Measurements from ENCODE around the gene PRTG. TPM values are rescaled to one million over a fixed set of nuclear protein-coding genes. Genes with fewer than 3 reads are reported as not detected.

PRTG gene
- total and polyA plus RNA-seq, 9 of the 15 experiments (the other 6 are each of a cell fraction or from before 2014, with no cell fraction given): under 0.01 to 0.14 (median 0.06) TPM; not detected in 1

DNA sequence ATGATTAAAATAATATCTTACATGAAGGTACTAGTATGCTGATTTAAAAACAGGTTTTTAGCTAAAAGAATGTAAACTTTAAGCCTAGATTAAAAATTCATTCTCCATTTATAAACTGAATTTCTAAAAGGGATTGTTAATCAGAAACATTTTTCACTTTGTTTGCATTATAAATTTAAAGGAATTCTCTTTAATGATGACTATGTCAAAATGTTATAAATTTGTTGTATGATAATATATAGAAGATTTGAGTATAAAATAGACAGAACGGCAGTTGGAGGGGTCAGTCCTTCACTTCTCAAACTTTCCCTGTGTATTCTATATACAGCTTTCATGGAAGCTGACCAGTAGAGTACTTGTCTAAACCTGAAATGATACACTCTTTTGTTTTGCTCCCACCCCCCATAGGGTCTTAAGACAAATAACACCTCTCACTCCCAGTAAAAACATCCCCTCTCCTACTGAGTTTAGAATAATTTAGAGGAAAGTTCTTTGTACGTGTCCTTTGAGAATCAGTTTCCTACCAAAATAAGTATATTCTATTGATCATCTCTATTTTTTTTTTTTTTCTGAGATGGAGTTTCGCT is 90.0 kb downstream of the PRTG start:
- peak; percentile 57 for TF ChIP-seq ZNF316 (IDR thresholded peaks at IDR 0.05)
- TF ChIP-seq THRAP3 (IDR thresholded peaks at IDR 0.05; ENCODE audit: borderline replicate concordance): no peak
- Histone ChIP-seq H3K9me1 (ENCODE audit: control insufficient read depth, insufficient read depth, low read length) (no peaks in the 10 kb centered on the region), H2AFZ (ENCODE audit: low read depth, low read length) (no peak overlapping the region), H4K20me1 (replicated peaks; ENCODE audit: control insufficient read depth, insufficient read depth, low read length) (no peaks in the 10 kb centered on the region), H3K4me3 (no peak overlapping the region), H3K9ac (ENCODE audit: insufficient read depth in 1 of 2, low read depth in 2 of 2, low read length in 2 of 2) (no peak overlapping the region), H3K79me2 (ENCODE audit: control insufficient read depth, insufficient read depth, low read length) (no peaks in the 10 kb centered on the region), H3K4me1 (replicated peaks in 1 of 2; ENCODE audit: control insufficient read depth in 2 of 2, insufficient read depth in 2 of 2, low read length in 2 of 2) (no peaks in the 10 kb centered on the region), H3K4me2 (ENCODE audit: insufficient read depth, low read length) (no peak overlapping the region), H3K9me3 (replicated peaks; ENCODE audit: control insufficient read depth, insufficient read depth, low read depth, low read length) (no peaks in the 10 kb centered on the region), H3K27ac (ENCODE audit: extremely low read depth, low read depth, low read length) (no peak overlapping the region), H3K27me3 (ENCODE audit: control insufficient read depth in 2 of 2, insufficient read depth in 2 of 2, low read length in 2 of 2) (peaks cover 0 to 6% of the 10 kb centered on the region in 2 experiments; a peak in 2 of 5 replicates), H3K36me3 (ENCODE audit: control insufficient read depth, insufficient read depth, low read length) (no peaks in the 10 kb centered on the region)
- DNase-seq (ENCODE audit: extremely low read depth in 1 of 4, low spot score in 3 of 4): no peak
- WGBS (ENCODE audit: insufficient coverage, low coverage, missing lambda C conversion rate): 2% methylated on average over 3 of the region's 3 CpGs
- ATAC-seq: no peak
- FAIRE-seq: no peak
- intact Hi-C loops (cut with micrococcal nuclease) (loop anchor here (10.0 kb wide), 2 partner anchors 262 to 402 kb away; no protein-coding TSS in a partner anchor), in situ Hi-C loops (cut with MboI) (no loop called here)
- ChIA-PET POLR2A (no interaction called here), CTCF (ENCODE audit: low intra/inter-chr PET ratio) (no interaction called here)
- BruUV-seq (replicated peaks): no TSS peak

DNA sequence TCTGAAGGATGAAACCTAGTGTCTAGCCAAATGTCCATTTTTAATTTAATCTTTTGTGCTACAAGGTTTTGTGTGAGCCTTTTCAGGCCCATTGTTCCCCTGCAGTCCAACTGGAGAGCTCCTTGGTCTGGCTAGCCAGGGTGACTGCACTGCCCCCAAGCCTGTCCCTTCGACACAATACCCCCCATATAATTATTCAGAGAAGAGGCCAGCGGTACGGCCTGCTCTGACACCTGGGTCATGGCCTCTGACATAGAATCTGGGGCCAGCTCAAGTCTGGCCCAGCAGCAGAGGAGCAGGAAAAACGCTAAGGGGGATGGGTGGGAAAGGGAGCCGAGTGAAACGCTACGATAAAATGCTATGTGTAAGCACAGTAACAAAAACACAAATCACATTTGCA is 90.6 kb downstream of the PRTG start:
- ATAC-seq (no peak), DNase-seq (ENCODE audit: extremely low read depth in 1 of 4, low spot score in 3 of 4) (no peak), FAIRE-seq (no peak)
- intact Hi-C loops (cut with micrococcal nuclease): loop anchor here (10.0 kb wide), 2 partner anchors 262 to 402 kb away; no protein-coding TSS in a partner anchor
- Histone ChIP-seq H3K36me3 (ENCODE audit: control insufficient read depth, insufficient read depth, low read length) (no peaks in the 10 kb centered on the region), H3K27me3 (ENCODE audit: control insufficient read depth in 2 of 2, insufficient read depth in 2 of 2, low read length in 2 of 2) (peaks cover 0 to 6% of the 10 kb centered on the region in 2 experiments; a peak in 2 of 5 replicates), H3K4me1 (replicated peaks in 1 of 2; ENCODE audit: control insufficient read depth in 2 of 2, insufficient read depth in 2 of 2, low read length in 2 of 2) (no peaks in the 10 kb centered on the region), H3K9ac (ENCODE audit: insufficient read depth in 1 of 2, low read depth in 2 of 2, low read length in 2 of 2) (no peak overlapping the region), H4K20me1 (replicated peaks; ENCODE audit: control insufficient read depth, insufficient read depth, low read length) (no peaks in the 10 kb centered on the region), H3K9me1 (ENCODE audit: control insufficient read depth, insufficient read depth, low read length) (no peaks in the 10 kb centered on the region), H3K9me3 (replicated peaks; ENCODE audit: control insufficient read depth, insufficient read depth, low read depth, low read length) (no peaks in the 10 kb centered on the region), H3K27ac (ENCODE audit: extremely low read depth, low read depth, low read length) (no peak overlapping the region), H3K4me2 (ENCODE audit: insufficient read depth, low read length) (no peak overlapping the region), H2AFZ (ENCODE audit: low read depth, low read length) (no peak overlapping the region), H3K4me3 (no peak overlapping the region), H3K79me2 (ENCODE audit: control insufficient read depth, insufficient read depth, low read length) (no peaks in the 10 kb centered on the region)
- 1% methylated on average over 7 of the region's 7 CpGs for WGBS (ENCODE audit: insufficient coverage, low coverage, missing lambda C conversion rate)
- CTCF ChIA-PET (ENCODE audit: low intra/inter-chr PET ratio): no interaction called here
- POLR2A ChIA-PET: no interaction called here
- in situ Hi-C loops (cut with MboI): no loop called here
- BruUV-seq (replicated peaks): no TSS peak
- TF ChIP-seq TBL1XR1 (IDR thresholded peaks at IDR 0.05; ENCODE audit: low read length in 2 of 2) (no peak), CCAR2 (IDR thresholded peaks at IDR 0.05; ENCODE audit: low read depth, low read length) (no peak), ZBTB7A (IDR thresholded peaks at IDR 0.05; ENCODE audit: borderline replicate concordance, control insufficient read depth, low read depth, low read length) (no peak), ZNF830 (CRISPR knock-in tag; IDR thresholded peaks at IDR 0.05) (no peak), RFX7 (CRISPR knock-in tag; IDR thresholded peaks at IDR 0.05) (no peak), DNMT1 (IDR thresholded peaks at IDR 0.05) (no peak)
- TF ChIP-seq, protein P1, sequence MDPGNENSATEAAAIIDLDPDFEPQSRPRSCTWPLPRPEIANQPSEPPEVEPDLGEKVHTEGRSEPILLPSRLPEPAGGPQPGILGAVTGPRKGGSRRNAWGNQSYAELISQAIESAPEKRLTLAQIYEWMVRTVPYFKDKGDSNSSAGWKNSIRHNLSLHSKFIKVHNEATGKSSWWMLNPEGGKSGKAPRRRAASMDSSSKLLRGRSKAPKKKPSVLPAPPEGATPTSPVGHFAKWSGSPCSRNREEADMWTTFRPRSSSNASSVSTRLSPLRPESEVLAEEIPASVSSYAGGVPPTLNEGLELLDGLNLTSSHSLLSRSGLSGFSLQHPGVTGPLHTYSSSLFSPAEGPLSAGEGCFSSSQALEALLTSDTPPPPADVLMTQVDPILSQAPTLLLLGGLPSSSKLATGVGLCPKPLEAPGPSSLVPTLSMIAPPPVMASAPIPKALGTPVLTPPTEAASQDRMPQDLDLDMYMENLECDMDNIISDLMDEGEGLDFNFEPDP (CRISPR knock-in tag; IDR thresholded peaks at IDR 0.05): no peak
- TF ChIP-seq, protein P2, sequence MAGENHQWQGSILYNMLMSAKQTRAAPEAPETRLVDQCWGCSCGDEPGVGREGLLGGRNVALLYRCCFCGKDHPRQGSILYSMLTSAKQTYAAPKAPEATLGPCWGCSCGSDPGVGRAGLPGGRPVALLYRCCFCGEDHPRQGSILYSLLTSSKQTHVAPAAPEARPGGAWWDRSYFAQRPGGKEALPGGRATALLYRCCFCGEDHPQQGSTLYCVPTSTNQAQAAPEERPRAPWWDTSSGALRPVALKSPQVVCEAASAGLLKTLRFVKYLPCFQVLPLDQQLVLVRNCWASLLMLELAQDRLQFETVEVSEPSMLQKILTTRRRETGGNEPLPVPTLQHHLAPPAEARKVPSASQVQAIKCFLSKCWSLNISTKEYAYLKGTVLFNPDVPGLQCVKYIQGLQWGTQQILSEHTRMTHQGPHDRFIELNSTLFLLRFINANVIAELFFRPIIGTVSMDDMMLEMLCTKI (IDR thresholded peaks at IDR 0.05; ENCODE audit: partially characterized antibody): no peak
- TF ChIP-seq, protein P3, sequence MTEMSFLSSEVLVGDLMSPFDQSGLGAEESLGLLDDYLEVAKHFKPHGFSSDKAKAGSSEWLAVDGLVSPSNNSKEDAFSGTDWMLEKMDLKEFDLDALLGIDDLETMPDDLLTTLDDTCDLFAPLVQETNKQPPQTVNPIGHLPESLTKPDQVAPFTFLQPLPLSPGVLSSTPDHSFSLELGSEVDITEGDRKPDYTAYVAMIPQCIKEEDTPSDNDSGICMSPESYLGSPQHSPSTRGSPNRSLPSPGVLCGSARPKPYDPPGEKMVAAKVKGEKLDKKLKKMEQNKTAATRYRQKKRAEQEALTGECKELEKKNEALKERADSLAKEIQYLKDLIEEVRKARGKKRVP (CRISPR knock-in tag; IDR thresholded peaks at IDR 0.05): no peak

Data from K562 (cell line).